GM23338 (cell line): ENCODE measurements around the gene TLE2. TPM values are rescaled to one million over a fixed set of nuclear protein-coding genes. Genes with fewer than 3 reads are reported as not detected.

Source experiments
- ATAC-seq: fragments of 200-7000 bp; cut with Tn5 transposase; 3 replicates; pipeline ENCODE4 v1.9.1; 2020
- DNase-seq: peaks from one replicate; pipeline ENCODE4 v3.0.0-alpha.2; 2015; ENCODE audit warnings: low spot score
- H2AFZ ChIP-seq: fragments of 200-600 bp; sonication (generic); 2 replicates; pipeline ENCODE4 v1.8.0; 2016; ENCODE audit warnings: antibody characterized with exemption, mild to moderate bottlenecking, moderate library complexity
- H3F3A ChIP-seq: fragments of 200-600 bp; sonication (generic); replicated peaks from 2 replicates; pipeline ENCODE4 v1.8.0; 2017; ENCODE audit warnings: antibody characterized with exemption, mixed run types, low read depth
- H3K27ac ChIP-seq: fragments of 200-600 bp; sonication (generic); 2 replicates; pipeline ENCODE4 v1.6.1; 2016; ENCODE audit warnings: low read depth
- H3K27me3 ChIP-seq: fragments of 200-600 bp; sonication (generic); 2 replicates; pipeline ENCODE4 v1.8.0; 2016; ENCODE audit warnings: mild to moderate bottlenecking, mixed run types, moderate library complexity; ENCODE audit not compliant: insufficient read depth
- H3K36me3 ChIP-seq: fragments of 200-600 bp; sonication (generic); 2 replicates; pipeline ENCODE4 v1.8.0; 2016; ENCODE audit warnings: mild to moderate bottlenecking; ENCODE audit not compliant: insufficient read depth
- H3K4me1 ChIP-seq: fragments of 200-600 bp; sonication (generic); 2 replicates; pipeline ENCODE4 v1.8.0; 2016; ENCODE audit warnings: mild to moderate bottlenecking, moderate library complexity; ENCODE audit not compliant: insufficient read depth
- H3K4me2 ChIP-seq: fragments of 200-600 bp; sonication (generic); 2 replicates; pipeline ENCODE4 v1.7.1; 2017; ENCODE audit warnings: mixed run types
- H3K4me3 ChIP-seq: fragments of 200-600 bp; sonication (generic); 2 replicates; pipeline ENCODE4 v1.6.1; 2016; ENCODE audit warnings: mixed run types
- H3K79me2 ChIP-seq: fragments of 200-600 bp; sonication (generic); replicated peaks from 2 replicates; pipeline ENCODE4 v1.8.0; 2017; ENCODE audit warnings: mild to moderate bottlenecking; ENCODE audit not compliant: insufficient read depth
- H3K9me2 ChIP-seq: fragments of 200-600 bp; sonication (generic); 2 replicates; pipeline ENCODE4 v1.8.0; 2017; ENCODE audit not compliant: insufficient read depth
- H4K20me1 ChIP-seq: fragments of 200-600 bp; sonication (generic); replicated peaks from 2 replicates; pipeline ENCODE4 v1.8.0; 2017; ENCODE audit warnings: mild to moderate bottlenecking; ENCODE audit not compliant: insufficient read depth
- H3K27ac Mint-ChIP-seq: 2 replicates; pipeline ENCODE4 v1.8.0; 2020; ENCODE audit warnings: inconsistent platforms, mild to moderate bottlenecking, moderate library complexity, mixed read lengths
- H3K27me3 Mint-ChIP-seq: 3 replicates; pipeline ENCODE4 v1.8.0; 2022; ENCODE audit warnings: low read depth, mild to moderate bottlenecking, moderate library complexity, mixed read lengths, inconsistent platforms; ENCODE audit not compliant: insufficient read depth, poor library complexity
- H3K36me3 Mint-ChIP-seq: 3 replicates; pipeline ENCODE4 v1.8.0; 2021; ENCODE audit warnings: low read depth, mild to moderate bottlenecking, inconsistent platforms, moderate library complexity, mixed read lengths
- H3K4me1 Mint-ChIP-seq: 3 replicates; pipeline ENCODE4 v1.8.0; 2020; ENCODE audit warnings: mild to moderate bottlenecking, inconsistent platforms, mixed read lengths
- H3K4me3 Mint-ChIP-seq: 3 replicates; pipeline ENCODE4 v1.8.0; 2021; ENCODE audit warnings: moderate library complexity, mild to moderate bottlenecking, inconsistent platforms, mixed read lengths
- H3K9me3 Mint-ChIP-seq: 3 replicates; pipeline ENCODE4 v1.8.0; 2020; ENCODE audit warnings: moderate library complexity, mild to moderate bottlenecking, inconsistent platforms, mixed read lengths
- CREB1 ChIP-seq: fragments of 250-450 bp; sonication (Bioruptor Pico); IDR thresholded peaks from 2 replicates; pipeline ENCODE4 v1.5.0; 2020; ENCODE audit warnings: low read depth, mild to moderate bottlenecking, moderate library complexity
- CTCF ChIP-seq, 2 experiments: fragments of 200-600 bp in 1 of 2; sonication (generic) in 1 of 2; conservative IDR thresholded peaks; 2 replicates each; pipeline versions ENCODE4 v1.5.1 to v1.6.1; 2016 to 2017; ENCODE audit warnings: antibody characterized with exemption in 2 of 2, low read depth in 2 of 2, mild to moderate bottlenecking in 2 of 2, moderate library complexity in 1 of 2
- ETS1 ChIP-seq: IDR thresholded peaks from 2 replicates; pipeline ENCODE4 v1.6.1; 2016; ENCODE audit warnings: antibody characterized with exemption
- EZH2 ChIP-seq: fragments of 200-600 bp; sonication (generic); IDR thresholded peaks from one replicate; pipeline ENCODE4 v1.8.0; 2017; ENCODE audit warnings: antibody characterized with exemption, mild to moderate bottlenecking, low read depth; ENCODE audit not compliant: unreplicated experiment
- EZH2phosphoT487 ChIP-seq: fragments of 200-600 bp; sonication (generic); IDR thresholded peaks from one replicate; pipeline ENCODE4 v1.8.1; 2018; ENCODE audit warnings: antibody characterized with exemption; ENCODE audit not compliant: unreplicated experiment
- JUNB ChIP-seq: IDR thresholded peaks from one replicate; pipeline ENCODE4 v1.6.1; 2016; ENCODE audit warnings: antibody characterized with exemption; ENCODE audit not compliant: unreplicated experiment
- NANOG ChIP-seq: IDR thresholded peaks from 2 replicates; pipeline ENCODE4 v1.6.1; 2016; ENCODE audit warnings: antibody characterized with exemption, borderline replicate concordance
- POLR2AphosphoS5 ChIP-seq: IDR thresholded peaks from 2 replicates; pipeline ENCODE4 v1.6.1; 2016; ENCODE audit warnings: antibody characterized with exemption, low read depth
- REST ChIP-seq: IDR thresholded peaks from one replicate; pipeline ENCODE4 v1.6.1; 2018; ENCODE audit warnings: antibody characterized with exemption; ENCODE audit not compliant: unreplicated experiment
- STAT1 ChIP-seq: IDR thresholded peaks from one replicate; pipeline ENCODE4 v1.6.1; 2016; ENCODE audit warnings: antibody characterized with exemption; ENCODE audit not compliant: unreplicated experiment
- ZNF114 ChIP-seq: fragments of 250-450 bp; sonication (Bioruptor Pico); IDR thresholded peaks from 2 replicates; pipeline ENCODE4 v1.5.0; 2020; ENCODE audit warnings: mild to moderate bottlenecking, moderate library complexity
- ZNF331 ChIP-seq: fragments of 250-450 bp; sonication (Bioruptor Pico); IDR thresholded peaks from 2 replicates; pipeline ENCODE4 v1.5.0; 2020; ENCODE audit warnings: low read depth, mild to moderate bottlenecking, moderate library complexity
- ZNF462 ChIP-seq: fragments of 250-450 bp; sonication (Bioruptor Pico); IDR thresholded peaks from 2 replicates; pipeline ENCODE4 v1.5.0; 2020; ENCODE audit warnings: mild to moderate bottlenecking, moderate library complexity
- polyA plus RNA-seq: library from polyadenylated mRNA; unstranded; fragments of >200 nt; fragmentation: Nextera tagmentation; extraction: Ambion mirVana; gene quantifications from 2 replicates; pipeline ENCODE4 v1.2.1, GENCODE V29; 2016
- total RNA-seq: library from RNA; depleted of rRNA; stranded (reverse); fragments of >200 nt; shearing (Covaris generic); gene quantifications from 2 replicates; pipeline ENCODE4 v1.2.3, GENCODE V29; 2014

Gene TLE2
- total and polyA plus RNA-seq, 2 experiments from 2014 or later = 5.2 to 22.8 TPM

- Histone ChIP-seq H3K27me3 (peaks cover 62% of the 10 kb centered on the region), H3K4me3 (peak overlapping the region; percentile 55; the same call in 1 of the 2 replicates), H2AFZ (peak overlapping the region; percentile 78), H3K79me2 (no peaks in the 10 kb centered on the region), H4K20me1 (no peaks in the 10 kb centered on the region), H3F3A (no peaks in the 10 kb centered on the region), H3K4me2 (peak overlapping the region; percentile 81), H3K9me2 (no peaks in the 10 kb centered on the region), H3K4me1 (peaks cover 15% of the 10 kb centered on the region; the same call in 1 of the 2 replicates), H3K36me3 (no peaks in the 10 kb centered on the region), H3K27ac (no peak overlapping the region)
- Mint-ChIP-seq H3K36me3 (0 out of 3 replicates have a peak, but pooled peaks cover 2% of the 10 kb centered on the region), H3K9me3 (no peaks in the 10 kb centered on the region), H3K27ac (no peak overlapping the region), H3K4me1 (peaks cover 19% of the 10 kb centered on the region), H3K4me3 (peak overlapping the region; percentile 54; the same call in 2 of the 3 replicates), H3K27me3 (peaks cover 49% of the 10 kb centered on the region)
- no peak for TF ChIP-seq ZNF114 (CRISPR knock-in tag)
- no peak for TF ChIP-seq STAT1
- TF ChIP-seq NANOG = no peak
- TF ChIP-seq ETS1 = no peak
- TF ChIP-seq REST = no peak
- TF ChIP-seq CTCF (conservative IDR thresholded peaks at IDR 0.05; ENCODE audit: low read depth in 2 of 2) = no peak
- no peak for TF ChIP-seq ZNF331
- no peak for TF ChIP-seq EZH2phosphoT487
- no peak for TF ChIP-seq JUNB
- no peak for TF ChIP-seq ZNF462 (CRISPR knock-in tag)
- TF ChIP-seq EZH2 = no peak
- TF ChIP-seq POLR2AphosphoS5 = no peak
- no peak for TF ChIP-seq CREB1 (CRISPR knock-in tag)
- DNase-seq (no peak), ATAC-seq (peak; percentile 24; the same call in 2 of the 3 replicates)
Measured at GRCh38 chr19:3025549-3025886, 3.6 kb downstream of the TLE2 start.
